GM23248 (cell line): ENCODE results near the gene PPFIA3. TPM values are rescaled to one million over a fixed set of nuclear protein-coding genes. Genes with fewer than 3 reads are reported as not detected.

Source experiments
- DNase-seq: peaks from one replicate; pipeline ENCODE4 v3.0.0-alpha.2; 2015
- H2AFZ ChIP-seq: fragments of 200-600 bp; sonication (generic); 2 replicates; pipeline ENCODE4 v1.6.1; 2016; ENCODE audit warnings: antibody characterized with exemption
- H3F3A ChIP-seq: fragments of 200-600 bp; sonication (generic); 2 replicates; pipeline ENCODE4 v1.6.1; 2016; ENCODE audit warnings: mild to moderate bottlenecking, antibody characterized with exemption, mixed run types; ENCODE audit not compliant: insufficient read depth
- H3K27ac ChIP-seq: fragments of 200-600 bp; sonication (generic); 2 replicates; pipeline ENCODE4 v1.5.1; 2016; ENCODE audit warnings: mild to moderate bottlenecking
- H3K27me3 ChIP-seq: fragments of 200-600 bp; sonication (generic); replicated peaks from 2 replicates; pipeline ENCODE4 v1.6.1; 2016; ENCODE audit warnings: mild to moderate bottlenecking; ENCODE audit not compliant: insufficient read depth
- H3K36me3 ChIP-seq: fragments of 200-600 bp; sonication (generic); 2 replicates; pipeline ENCODE4 v1.6.1; 2016; ENCODE audit warnings: low read depth, mild to moderate bottlenecking
- H3K4me1 ChIP-seq: fragments of 200-600 bp; sonication (generic); 2 replicates; pipeline ENCODE4 v1.6.1; 2016; ENCODE audit warnings: mild to moderate bottlenecking; ENCODE audit not compliant: insufficient read depth
- H3K4me2 ChIP-seq: fragments of 200-600 bp; sonication (generic); one replicate; pipeline ENCODE4 v1.6.1; 2016; ENCODE audit warnings: mild to moderate bottlenecking; ENCODE audit not compliant: unreplicated experiment
- H3K4me3 ChIP-seq: fragments of 200-600 bp; sonication (generic); 2 replicates; pipeline ENCODE4 v1.5.1; 2016; ENCODE audit warnings: mild to moderate bottlenecking
- H3K79me2 ChIP-seq: fragments of 200-600 bp; sonication (generic); 2 replicates; pipeline ENCODE4 v1.6.1; 2016; ENCODE audit warnings: mild to moderate bottlenecking; ENCODE audit not compliant: insufficient read depth
- H3K9ac ChIP-seq: fragments of 200-600 bp; sonication (generic); 2 replicates; pipeline ENCODE4 v1.6.1; 2016; ENCODE audit warnings: mild to moderate bottlenecking
- H3K9me2 ChIP-seq: fragments of 200-600 bp; sonication (generic); 2 replicates; pipeline ENCODE4 v1.6.1; 2016; ENCODE audit warnings: mixed run types, mild to moderate bottlenecking, moderate library complexity; ENCODE audit not compliant: insufficient read depth
- H3K9me3 ChIP-seq: fragments of 200-600 bp; sonication (generic); one replicate; pipeline ENCODE4 v1.6.1; 2017; ENCODE audit warnings: low read depth
- H4K20me1 ChIP-seq: fragments of 200-600 bp; sonication (generic); 2 replicates; pipeline ENCODE4 v1.6.0; 2016; ENCODE audit not compliant: insufficient read depth
- EZH2 ChIP-seq: fragments of 200-600 bp; sonication (generic); IDR thresholded peaks from 2 replicates; pipeline ENCODE4 v1.6.1; 2018; ENCODE audit warnings: antibody characterized with exemption, mild to moderate bottlenecking; ENCODE audit not compliant: insufficient read depth, poor library complexity, severe bottlenecking
- EZH2phosphoT487 ChIP-seq: fragments of 200-600 bp; sonication (generic); IDR thresholded peaks from 2 replicates; pipeline ENCODE4 v1.6.1; 2018; ENCODE audit warnings: antibody characterized with exemption, moderate library complexity, mild to moderate bottlenecking, low read depth; ENCODE audit not compliant: insufficient read depth
- WGBS, 2 experiments: methylation state at CpG; one replicate each; pipeline ENCODE4 v1.1.6; 2015 to 2017; ENCODE audit warnings: low lambda C conversion rate in 2 of 2, low coverage in 1 of 2; ENCODE audit errors: missing lambda C conversion rate in 2 of 2; 5-methylcytosine and 5-hydroxymethylcytosine counted together
- in situ Hi-C: fragments of 300-500 bp; cut with MboI; formaldehyde crosslinking; loops from 2 replicates; pipeline ENCODE4 v1.15.0; 2020
- polyA plus RNA-seq: library from polyadenylated mRNA; unstranded; fragments of >200 nt; fragmentation: Nextera tagmentation; extraction: Ambion mirVana; gene quantifications from 2 replicates; pipeline ENCODE4 v1.2.1, GENCODE V29; 2016
- total RNA-seq: library from RNA; depleted of rRNA; stranded (reverse); fragments of >200 nt; shearing (Covaris generic); gene quantifications from 2 replicates; pipeline ENCODE4 v1.2.3, GENCODE V29; 2014

The PPFIA3 gene
- total and polyA plus RNA-seq, 2 experiments from 2014 or later = 1.2 to 2.4 TPM

- H3K27ac ChIP-seq = no peak overlapping the region
- peak overlapping the region; percentile 84 for H3K4me3 ChIP-seq
- H2AFZ ChIP-seq = peak overlapping the region; percentile 97
- WGBS, 2 experiments = 5 to 7% methylated on average over 11 to 15 of the region's 16 CpGs
- H4K20me1 ChIP-seq = no peaks in the 10 kb centered on the region
- in situ Hi-C loops = no loop called here
- H3F3A ChIP-seq = peaks cover 9% of the 10 kb centered on the region; the same call in 1 of the 2 replicates
- no peaks in the 10 kb centered on the region for H3K79me2 ChIP-seq
- H3K4me1 ChIP-seq = no peaks in the 10 kb centered on the region
- H3K36me3 ChIP-seq = no peaks in the 10 kb centered on the region
- H3K4me2 ChIP-seq = peak overlapping the region; percentile 93
- DNase-seq = no peak
- no peaks in the 10 kb centered on the region for H3K27me3 ChIP-seq
- peak overlapping the region; percentile 71 for H3K9ac ChIP-seq
- H3K9me2 ChIP-seq = no peaks in the 10 kb centered on the region
- H3K9me3 ChIP-seq = no peaks in the 10 kb centered on the region
- TF ChIP-seq EZH2 (no peak), EZH2phosphoT487 (no peak)
Observed at GRCh38 chr19:49150944-49151243, 31.6 kb downstream of the PPFIA3 start.

- DNase-seq = peak; percentile 72
- Histone ChIP-seq H3K36me3 (no peaks in the 10 kb centered on the region), H3K27me3 (no peaks in the 10 kb centered on the region), H3K4me1 (no peaks in the 10 kb centered on the region), H3K9me2 (no peaks in the 10 kb centered on the region), H3F3A (peaks cover 9% of the 10 kb centered on the region; the same call in 1 of the 2 replicates), H2AFZ (no peak overlapping the region), H4K20me1 (no peaks in the 10 kb centered on the region), H3K4me2 (peak overlapping the region; percentile 93), H3K4me3 (no peak overlapping the region), H3K9ac (no peak overlapping the region), H3K27ac (no peak overlapping the region), H3K9me3 (no peaks in the 10 kb centered on the region), H3K79me2 (no peaks in the 10 kb centered on the region)
- WGBS, 2 experiments = 6 to 8% methylated on average over 33 to 45 of the region's 45 CpGs
- TF ChIP-seq EZH2phosphoT487 = no peak
- TF ChIP-seq EZH2 = no peak
- in situ Hi-C loops = no loop called here
Observed at GRCh38 chr19:49151267-49152118, 32.1 kb downstream of the PPFIA3 start.

- H3K9me2 ChIP-seq = no peaks in the 10 kb centered on the region
- H2AFZ ChIP-seq = no peak overlapping the region
- peaks cover 5% of the 10 kb centered on the region; the same call in 1 of the 2 replicates for H3F3A ChIP-seq
- no peak overlapping the region for H3K4me3 ChIP-seq
- no peak for DNase-seq
- no peaks in the 10 kb centered on the region for H3K27me3 ChIP-seq
- in situ Hi-C loops = no loop called here
- no peaks in the 10 kb centered on the region for H3K4me1 ChIP-seq
- H3K9ac ChIP-seq = no peak overlapping the region
- H3K36me3 ChIP-seq = no peaks in the 10 kb centered on the region
- no peaks in the 10 kb centered on the region for H3K79me2 ChIP-seq
- H4K20me1 ChIP-seq = no peaks in the 10 kb centered on the region
- H3K27ac ChIP-seq = no peak overlapping the region
- H3K4me2 ChIP-seq = no peak overlapping the region
- TF ChIP-seq EZH2phosphoT487 (no peak), EZH2 (no peak)
- WGBS, 2 experiments = 12 to 19% methylated on average over 7 to 10 of the region's 10 CpGs
- H3K9me3 ChIP-seq = no peaks in the 10 kb centered on the region
Observed at GRCh38 chr19:49152119-49152550, 32.8 kb downstream of the PPFIA3 start.

- Histone ChIP-seq H3K27ac (no peak overlapping the region), H3K9me3 (no peaks in the 10 kb centered on the region), H3K9ac (no peak overlapping the region), H3K4me3 (no peak overlapping the region), H3K79me2 (0 out of 2 replicates have a peak, but pooled peaks cover 7% of the 10 kb centered on the region), H3F3A (peaks cover 5% of the 10 kb centered on the region; the same call in 1 of the 2 replicates), H3K9me2 (no peaks in the 10 kb centered on the region), H3K4me1 (peaks cover 3% of the 10 kb centered on the region; the same call in 1 of the 2 replicates), H4K20me1 (no peaks in the 10 kb centered on the region), H3K27me3 (no peaks in the 10 kb centered on the region), H2AFZ (no peak overlapping the region), H3K4me2 (no peak overlapping the region), H3K36me3 (no peaks in the 10 kb centered on the region)
- in situ Hi-C loops = no loop called here
- DNase-seq = no peak
- no peak for TF ChIP-seq EZH2
- TF ChIP-seq EZH2phosphoT487 = no peak
- 96 to 97% methylated on average over 10 of the region's 10 CpGs for WGBS, 2 experiments
Observed at GRCh38 chr19:49153167-49153809, 33.9 kb downstream of the PPFIA3 start.
